CD4-positive, alpha-beta T cell (primary cell): ENCODE data around the gene ARHGAP18. TPM values are rescaled to one million over a fixed set of nuclear protein-coding genes. Genes with fewer than 3 reads are reported as not detected.

ENCODE experiments used
- ATAC-seq: fragments of 200-7000 bp; cut with Tn5 transposase; one replicate; pipeline ENCODE4 v1.10.0; 2022; ENCODE audit warnings: mild to moderate bottlenecking; ENCODE audit not compliant: poor library complexity
- CTCF ChIA-PET: fragments of 350-600 bp; sonication (Branson Sonifier 250); formaldehyde crosslinking; loops from one replicate; lab custom pipeline; 2021; ENCODE audit warnings: antibody characterized with exemption, inconsistent platforms; lab: Charles Lee
- POLR2A ChIA-PET: fragments of 350-600 bp; sonication (Branson Sonifier 250); formaldehyde crosslinking; loops from one replicate; lab custom pipeline; 2021; ENCODE audit warnings: antibody characterized with exemption, inconsistent platforms; lab: Charles Lee
- DNase-seq, 14 experiments: peaks; one replicate each; pipeline ENCODE4 v3.0.0-alpha.2; 2013 to 2020; ENCODE audit warnings: mixed read lengths in 2 of 14
- H3K27ac ChIP-seq, 2 donors: one replicate each; pipeline versions ENCODE4 v1.5.1 to v1.7.0; 2013; ENCODE audit warnings: low read length in 2 of 2, low read depth in 1 of 2, mild to moderate bottlenecking in 1 of 2
- H3K27me3 ChIP-seq, 2 experiments: 1 replicate in 1 of 2; 2 replicates in 1 of 2; pipeline versions ENCODE4 v1.6.1 to v1.7.0; 2013; ENCODE audit warnings: low read length in 2 of 2, control low read depth in 1 of 2, mild to moderate bottlenecking in 1 of 2, moderate library complexity in 1 of 2; ENCODE audit not compliant: insufficient read depth in 2 of 2, control insufficient read depth in 1 of 2
- H3K36me3 ChIP-seq: one replicate; pipeline ENCODE4 v1.6.1; 2013; ENCODE audit warnings: low read length, control low read depth; ENCODE audit not compliant: insufficient read depth
- H3K4me1 ChIP-seq: one replicate; pipeline ENCODE4 v1.6.1; 2013; ENCODE audit warnings: low read length, control low read depth; ENCODE audit not compliant: insufficient read depth
- H3K4me3 ChIP-seq: one replicate; pipeline ENCODE4 v1.5.1; 2013; ENCODE audit warnings: mild to moderate bottlenecking, low read length, moderate library complexity
- H3K9me3 ChIP-seq, 2 experiments: 1 replicate in 1 of 2; 2 replicates in 1 of 2; pipeline versions ENCODE4 v1.6.1 to v1.7.0; 2013; ENCODE audit warnings: low read length in 2 of 2, mild to moderate bottlenecking in 2 of 2, control low read depth in 1 of 2, moderate library complexity in 1 of 2; ENCODE audit not compliant: control insufficient read depth in 1 of 2, insufficient read depth in 1 of 2
- H3K27ac Mint-ChIP-seq: one replicate; pipeline ENCODE4 v1.8.0; 2020; ENCODE audit warnings: mixed read lengths
- H3K27me3 Mint-ChIP-seq: one replicate; pipeline ENCODE4 v1.8.0; 2021; ENCODE audit warnings: mixed read lengths
- H3K36me3 Mint-ChIP-seq: one replicate; pipeline ENCODE4 v1.8.0; 2021; ENCODE audit warnings: low read depth, mixed read lengths
- H3K4me1 Mint-ChIP-seq: one replicate; pipeline ENCODE4 v1.8.0; 2021; ENCODE audit warnings: low read depth, mixed read lengths
- H3K4me3 Mint-ChIP-seq: one replicate; pipeline ENCODE4 v1.8.0; 2020; ENCODE audit warnings: mild to moderate bottlenecking, mixed read lengths
- H3K9me3 Mint-ChIP-seq: one replicate; pipeline ENCODE4 v1.8.0; 2020; ENCODE audit warnings: mixed read lengths
- intact Hi-C, 2 experiments: fragments of 100-400 bp; cut with DNase I in 1 of 2; cut with micrococcal nuclease in 1 of 2; formaldehyde crosslinking; loops; one replicate each; pipeline versions ENCODE4 v1.15.1 to v1.9.0; 2023 to 2025; cut with DNase I, micrococcal nuclease
- total RNA-seq, 174 experiments: library from RNA in 2 of 174; stranded (reverse) in 2 of 174; gene quantifications; one replicate each; pipeline ENCODE4 v1.2.3 and lab custom pipeline; 2021 to 2026
- TF ChIP-seq, protein P1 (sequence below): fragments of 200-600 bp; IDR thresholded peaks from one replicate; pipeline ENCODE4 v1.8.0; 2022; ENCODE audit warnings: antibody characterized with exemption, mild to moderate bottlenecking

Gene ARHGAP18
- total RNA-seq, 2 experiments from 2014 or later: 0.71 to 1.3 TPM

DNA sequence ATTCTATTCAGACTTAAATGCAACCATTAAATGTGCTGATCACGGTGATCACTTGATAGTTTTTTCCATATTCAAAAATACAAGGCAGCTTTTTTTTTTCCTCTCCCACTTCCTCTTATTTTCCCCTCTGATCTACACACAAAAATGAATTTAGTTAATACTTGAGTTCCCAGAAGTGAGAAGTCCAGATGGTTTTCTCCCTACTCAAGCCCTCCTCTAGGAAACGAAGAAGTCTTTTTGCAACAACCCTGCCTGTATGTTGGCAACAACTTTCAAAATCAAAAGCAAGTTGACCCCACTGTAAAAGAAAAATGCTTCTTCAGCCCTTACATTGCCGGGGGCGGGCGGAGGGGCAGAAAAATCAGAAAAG, 24.3 kb downstream of the ARHGAP18 start:
- H3K27me3 ChIP-seq: no peaks in the 10 kb centered on the region
- H3K9me3 ChIP-seq: no peaks in the 10 kb centered on the region
- TF ChIP-seq, protein P1, sequence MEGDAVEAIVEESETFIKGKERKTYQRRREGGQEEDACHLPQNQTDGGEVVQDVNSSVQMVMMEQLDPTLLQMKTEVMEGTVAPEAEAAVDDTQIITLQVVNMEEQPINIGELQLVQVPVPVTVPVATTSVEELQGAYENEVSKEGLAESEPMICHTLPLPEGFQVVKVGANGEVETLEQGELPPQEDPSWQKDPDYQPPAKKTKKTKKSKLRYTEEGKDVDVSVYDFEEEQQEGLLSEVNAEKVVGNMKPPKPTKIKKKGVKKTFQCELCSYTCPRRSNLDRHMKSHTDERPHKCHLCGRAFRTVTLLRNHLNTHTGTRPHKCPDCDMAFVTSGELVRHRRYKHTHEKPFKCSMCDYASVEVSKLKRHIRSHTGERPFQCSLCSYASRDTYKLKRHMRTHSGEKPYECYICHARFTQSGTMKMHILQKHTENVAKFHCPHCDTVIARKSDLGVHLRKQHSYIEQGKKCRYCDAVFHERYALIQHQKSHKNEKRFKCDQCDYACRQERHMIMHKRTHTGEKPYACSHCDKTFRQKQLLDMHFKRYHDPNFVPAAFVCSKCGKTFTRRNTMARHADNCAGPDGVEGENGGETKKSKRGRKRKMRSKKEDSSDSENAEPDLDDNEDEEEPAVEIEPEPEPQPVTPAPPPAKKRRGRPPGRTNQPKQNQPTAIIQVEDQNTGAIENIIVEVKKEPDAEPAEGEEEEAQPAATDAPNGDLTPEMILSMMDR: no peak
- no peak overlapping the region for H3K4me3 ChIP-seq
- intact Hi-C loops: loop anchor here in 1 of 2 experiments (2.0 kb wide), 1 partner anchor 13 kb away; no protein-coding TSS in a partner anchor
- ATAC-seq (no peak), DNase-seq (no peak)
- CTCF ChIA-PET: interaction anchor here (1.4 kb wide), 1 partner anchor 13 kb away, joined by 3 read pairs; no protein-coding TSS in a partner anchor
- Mint-ChIP-seq H3K27me3 (no peaks in the 10 kb centered on the region), H3K27ac (no peak overlapping the region), H3K9me3 (no peaks in the 10 kb centered on the region), H3K4me3 (no peak overlapping the region), H3K36me3 (no peaks in the 10 kb centered on the region), H3K4me1 (peaks cover 48% of the 10 kb centered on the region)
- H3K27ac ChIP-seq: no peak overlapping the region
- peaks cover 45% of the 10 kb centered on the region for H3K4me1 ChIP-seq
- POLR2A ChIA-PET: interaction anchor here (2.0 kb wide), 1 partner anchor 63 kb away, joined by 5 read pairs; no protein-coding TSS in a partner anchor
- no peaks in the 10 kb centered on the region for H3K36me3 ChIP-seq

DNA sequence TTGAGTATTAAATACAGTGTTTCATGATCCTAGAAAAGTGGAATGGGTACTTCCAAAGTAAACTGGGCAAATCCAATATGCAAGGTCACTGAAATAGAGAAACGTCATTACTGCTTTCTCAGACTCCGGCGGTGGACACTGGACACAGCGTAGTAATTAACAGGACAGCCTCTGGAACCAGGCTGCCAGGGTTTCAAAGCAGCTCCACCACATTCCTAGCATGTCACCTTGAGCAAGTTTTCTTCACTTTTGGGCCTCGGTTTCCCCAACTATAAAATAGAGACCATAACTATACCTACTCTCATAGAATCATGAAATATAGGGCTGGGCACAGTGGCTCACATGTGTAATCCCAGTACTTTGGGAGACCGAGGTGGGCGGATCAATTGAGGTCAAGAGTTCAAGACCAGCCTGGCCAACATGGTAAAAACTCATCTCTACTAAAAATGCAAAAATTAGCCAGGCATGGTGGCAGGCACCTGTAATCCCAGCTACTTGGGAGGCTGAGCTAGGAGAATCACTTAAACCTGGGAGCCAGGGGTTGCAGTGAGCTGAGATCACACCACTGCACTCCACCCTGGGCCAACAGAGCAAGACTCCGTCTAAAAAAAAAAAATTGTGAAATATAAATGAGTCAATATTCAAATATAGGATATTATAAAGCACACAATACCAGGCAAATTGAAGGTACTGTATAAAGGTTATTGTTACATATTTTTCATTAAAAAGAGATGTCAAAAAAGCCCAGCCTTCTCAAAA, 24.9 kb downstream of the ARHGAP18 start:
- H3K27me3 ChIP-seq: no peaks in the 10 kb centered on the region
- H3K4me1 ChIP-seq: peaks cover 45% of the 10 kb centered on the region
- TF ChIP-seq, protein P1: no peak
- Mint-ChIP-seq H3K9me3 (no peaks in the 10 kb centered on the region), H3K27ac (no peak overlapping the region), H3K27me3 (no peaks in the 10 kb centered on the region), H3K4me3 (no peak overlapping the region), H3K36me3 (no peaks in the 10 kb centered on the region), H3K4me1 (peaks cover 48% of the 10 kb centered on the region)
- H3K36me3 ChIP-seq: no peaks in the 10 kb centered on the region
- H3K27ac ChIP-seq: no peak overlapping the region
- no peak overlapping the region for H3K4me3 ChIP-seq
- ATAC-seq: no peak
- intact Hi-C loops: no loop called here
- H3K9me3 ChIP-seq: no peaks in the 10 kb centered on the region
- DNase-seq: no peak
- ChIA-PET CTCF (interaction anchor here (1.4 to 1.9 kb wide), 2 partner anchors 12 kb away, joined by 3 to 8 read pairs; no protein-coding TSS in a partner anchor), POLR2A (no interaction called here)

DNA sequence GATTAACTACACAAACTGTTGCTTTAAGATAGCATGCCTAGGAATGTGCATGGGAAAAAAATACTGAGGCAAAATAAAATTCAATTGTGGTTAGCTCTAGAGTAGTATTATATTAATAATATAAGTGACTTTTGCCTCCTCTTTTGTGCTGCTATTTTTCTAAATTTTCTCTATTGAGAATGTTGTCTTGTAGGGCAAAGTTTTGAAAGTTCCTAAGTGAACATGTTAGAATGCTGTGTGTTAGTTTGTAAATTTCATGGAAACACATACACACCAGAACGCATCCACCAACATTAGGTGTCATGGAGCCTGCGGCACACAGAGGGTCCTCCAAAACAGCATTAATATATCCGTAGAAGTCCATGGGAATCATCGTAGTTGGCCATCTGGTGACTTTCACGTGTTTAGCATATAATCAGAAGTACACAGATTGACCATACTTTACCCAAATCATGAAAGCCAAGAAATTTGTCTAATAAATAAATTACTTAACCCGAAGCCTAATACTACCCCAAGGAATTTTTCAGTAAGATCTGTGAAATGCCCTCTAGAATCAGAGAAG, 25.6 kb downstream of the ARHGAP18 start:
- Histone ChIP-seq H3K4me3 (no peak overlapping the region), H3K9me3 (no peaks in the 10 kb centered on the region), H3K27me3 (no peaks in the 10 kb centered on the region), H3K36me3 (no peaks in the 10 kb centered on the region), H3K27ac (no peak overlapping the region), H3K4me1 (peaks cover 45% of the 10 kb centered on the region)
- Mint-ChIP-seq H3K27ac (peak overlapping the region; percentile 68), H3K36me3 (no peaks in the 10 kb centered on the region), H3K27me3 (no peaks in the 10 kb centered on the region), H3K9me3 (no peaks in the 10 kb centered on the region), H3K4me1 (peaks cover 48% of the 10 kb centered on the region), H3K4me3 (peak overlapping the region; percentile 31)
- intact Hi-C loops: no loop called here
- ATAC-seq: no peak
- TF ChIP-seq, protein P1: no peak
- DNase-seq: no peak
- ChIA-PET POLR2A (interaction anchor here (0.6 to 1.3 kb wide), 8 partner anchors 9 to 337 kb away, joined by 3 to 10 read pairs (median 4); partner anchors contain the start of gene ARHGAP18), CTCF (interaction anchor here (1.0 to 1.9 kb wide), 3 partner anchors 12 to 86 kb away, joined by 3 to 8 read pairs (median 3); no protein-coding TSS in a partner anchor)
